Measurements from ENCODE around the gene SKA2. TPM values are rescaled to one million over a fixed set of nuclear protein-coding genes. Genes with fewer than 3 reads are reported as not detected.

SKA2 gene
- total and polyA plus RNA-seq, 2 experiments from 2014 or later: 50.5 to 140 TPM

DNA sequence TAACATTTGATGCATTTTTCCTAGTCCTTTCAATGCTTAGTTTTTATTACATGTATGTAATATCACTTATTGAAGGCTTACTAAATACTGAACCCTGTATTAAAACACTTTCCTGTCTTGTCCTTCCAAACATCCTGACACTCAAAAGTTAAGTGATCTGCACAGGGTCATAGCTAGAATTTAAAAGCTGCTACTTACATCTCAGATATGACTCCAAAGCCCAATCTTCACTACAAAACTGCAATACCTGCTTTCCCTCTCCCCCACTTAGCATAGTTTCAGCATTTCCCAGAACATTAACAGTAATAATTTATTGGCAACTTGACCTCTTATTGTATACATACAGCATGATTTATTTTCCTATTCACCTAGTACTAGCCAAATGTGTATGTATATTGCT lies 44.0 kb downstream of the SKA2 start:
- peaks cover 12% of the 10 kb centered on the region for H3K27me3 Mint-ChIP-seq (ENCODE audit: insufficient read depth, low read depth, poor library complexity)
- Histone ChIP-seq H3K9me2 (ENCODE audit: insufficient read depth) (no peaks in the 10 kb centered on the region), H3F3A (replicated peaks; ENCODE audit: low read depth) (peaks cover 10% of the 10 kb centered on the region), H3K4me3 (no peak overlapping the region), H2AFZ (no peak overlapping the region), H3K4me2 (no peak overlapping the region), H3K4me1 (ENCODE audit: insufficient read depth) (no peaks in the 10 kb centered on the region), H3K36me3 (ENCODE audit: insufficient read depth) (peaks cover 10% of the 10 kb centered on the region), H3K27me3 (ENCODE audit: insufficient read depth) (no peaks in the 10 kb centered on the region), H3K79me2 (replicated peaks; ENCODE audit: insufficient read depth) (peaks cover 25% of the 10 kb centered on the region), H3K27ac (ENCODE audit: low read depth) (no peak overlapping the region), H4K20me1 (replicated peaks; ENCODE audit: insufficient read depth) (peaks cover 10% of the 10 kb centered on the region)
- TF ChIP-seq ZNF331 (CRISPR knock-in tag; IDR thresholded peaks at IDR 0.05; ENCODE audit: low read depth) (no peak), EZH2 (IDR thresholded peaks at IDR 0.05; ENCODE audit: low read depth, unreplicated experiment) (no peak), CREB1 (CRISPR knock-in tag; IDR thresholded peaks at IDR 0.05; ENCODE audit: low read depth) (no peak), NANOG (IDR thresholded peaks at IDR 0.05; ENCODE audit: borderline replicate concordance) (no peak), JUNB (IDR thresholded peaks at IDR 0.05; ENCODE audit: unreplicated experiment) (no peak), EZH2phosphoT487 (IDR thresholded peaks at IDR 0.05; ENCODE audit: unreplicated experiment) (no peak), POLR2AphosphoS5 (IDR thresholded peaks at IDR 0.05; ENCODE audit: low read depth) (no peak), STAT1 (IDR thresholded peaks at IDR 0.05; ENCODE audit: unreplicated experiment) (no peak), ZNF114 (CRISPR knock-in tag; IDR thresholded peaks at IDR 0.05) (no peak)
- TF ChIP-seq, protein P1, sequence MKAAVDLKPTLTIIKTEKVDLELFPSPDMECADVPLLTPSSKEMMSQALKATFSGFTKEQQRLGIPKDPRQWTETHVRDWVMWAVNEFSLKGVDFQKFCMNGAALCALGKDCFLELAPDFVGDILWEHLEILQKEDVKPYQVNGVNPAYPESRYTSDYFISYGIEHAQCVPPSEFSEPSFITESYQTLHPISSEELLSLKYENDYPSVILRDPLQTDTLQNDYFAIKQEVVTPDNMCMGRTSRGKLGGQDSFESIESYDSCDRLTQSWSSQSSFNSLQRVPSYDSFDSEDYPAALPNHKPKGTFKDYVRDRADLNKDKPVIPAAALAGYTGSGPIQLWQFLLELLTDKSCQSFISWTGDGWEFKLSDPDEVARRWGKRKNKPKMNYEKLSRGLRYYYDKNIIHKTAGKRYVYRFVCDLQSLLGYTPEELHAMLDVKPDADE (IDR thresholded peaks at IDR 0.05): no peak
- TF ChIP-seq, protein P2, sequence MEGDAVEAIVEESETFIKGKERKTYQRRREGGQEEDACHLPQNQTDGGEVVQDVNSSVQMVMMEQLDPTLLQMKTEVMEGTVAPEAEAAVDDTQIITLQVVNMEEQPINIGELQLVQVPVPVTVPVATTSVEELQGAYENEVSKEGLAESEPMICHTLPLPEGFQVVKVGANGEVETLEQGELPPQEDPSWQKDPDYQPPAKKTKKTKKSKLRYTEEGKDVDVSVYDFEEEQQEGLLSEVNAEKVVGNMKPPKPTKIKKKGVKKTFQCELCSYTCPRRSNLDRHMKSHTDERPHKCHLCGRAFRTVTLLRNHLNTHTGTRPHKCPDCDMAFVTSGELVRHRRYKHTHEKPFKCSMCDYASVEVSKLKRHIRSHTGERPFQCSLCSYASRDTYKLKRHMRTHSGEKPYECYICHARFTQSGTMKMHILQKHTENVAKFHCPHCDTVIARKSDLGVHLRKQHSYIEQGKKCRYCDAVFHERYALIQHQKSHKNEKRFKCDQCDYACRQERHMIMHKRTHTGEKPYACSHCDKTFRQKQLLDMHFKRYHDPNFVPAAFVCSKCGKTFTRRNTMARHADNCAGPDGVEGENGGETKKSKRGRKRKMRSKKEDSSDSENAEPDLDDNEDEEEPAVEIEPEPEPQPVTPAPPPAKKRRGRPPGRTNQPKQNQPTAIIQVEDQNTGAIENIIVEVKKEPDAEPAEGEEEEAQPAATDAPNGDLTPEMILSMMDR (conservative IDR thresholded peaks at IDR 0.05; ENCODE audit: low read depth in 2 of 2): no peak
- TF ChIP-seq, protein P3, sequence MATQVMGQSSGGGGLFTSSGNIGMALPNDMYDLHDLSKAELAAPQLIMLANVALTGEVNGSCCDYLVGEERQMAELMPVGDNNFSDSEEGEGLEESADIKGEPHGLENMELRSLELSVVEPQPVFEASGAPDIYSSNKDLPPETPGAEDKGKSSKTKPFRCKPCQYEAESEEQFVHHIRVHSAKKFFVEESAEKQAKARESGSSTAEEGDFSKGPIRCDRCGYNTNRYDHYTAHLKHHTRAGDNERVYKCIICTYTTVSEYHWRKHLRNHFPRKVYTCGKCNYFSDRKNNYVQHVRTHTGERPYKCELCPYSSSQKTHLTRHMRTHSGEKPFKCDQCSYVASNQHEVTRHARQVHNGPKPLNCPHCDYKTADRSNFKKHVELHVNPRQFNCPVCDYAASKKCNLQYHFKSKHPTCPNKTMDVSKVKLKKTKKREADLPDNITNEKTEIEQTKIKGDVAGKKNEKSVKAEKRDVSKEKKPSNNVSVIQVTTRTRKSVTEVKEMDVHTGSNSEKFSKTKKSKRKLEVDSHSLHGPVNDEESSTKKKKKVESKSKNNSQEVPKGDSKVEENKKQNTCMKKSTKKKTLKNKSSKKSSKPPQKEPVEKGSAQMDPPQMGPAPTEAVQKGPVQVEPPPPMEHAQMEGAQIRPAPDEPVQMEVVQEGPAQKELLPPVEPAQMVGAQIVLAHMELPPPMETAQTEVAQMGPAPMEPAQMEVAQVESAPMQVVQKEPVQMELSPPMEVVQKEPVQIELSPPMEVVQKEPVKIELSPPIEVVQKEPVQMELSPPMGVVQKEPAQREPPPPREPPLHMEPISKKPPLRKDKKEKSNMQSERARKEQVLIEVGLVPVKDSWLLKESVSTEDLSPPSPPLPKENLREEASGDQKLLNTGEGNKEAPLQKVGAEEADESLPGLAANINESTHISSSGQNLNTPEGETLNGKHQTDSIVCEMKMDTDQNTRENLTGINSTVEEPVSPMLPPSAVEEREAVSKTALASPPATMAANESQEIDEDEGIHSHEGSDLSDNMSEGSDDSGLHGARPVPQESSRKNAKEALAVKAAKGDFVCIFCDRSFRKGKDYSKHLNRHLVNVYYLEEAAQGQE (IDR thresholded peaks at IDR 0.05; ENCODE audit: unreplicated experiment): no peak
- TF ChIP-seq, protein P4, sequence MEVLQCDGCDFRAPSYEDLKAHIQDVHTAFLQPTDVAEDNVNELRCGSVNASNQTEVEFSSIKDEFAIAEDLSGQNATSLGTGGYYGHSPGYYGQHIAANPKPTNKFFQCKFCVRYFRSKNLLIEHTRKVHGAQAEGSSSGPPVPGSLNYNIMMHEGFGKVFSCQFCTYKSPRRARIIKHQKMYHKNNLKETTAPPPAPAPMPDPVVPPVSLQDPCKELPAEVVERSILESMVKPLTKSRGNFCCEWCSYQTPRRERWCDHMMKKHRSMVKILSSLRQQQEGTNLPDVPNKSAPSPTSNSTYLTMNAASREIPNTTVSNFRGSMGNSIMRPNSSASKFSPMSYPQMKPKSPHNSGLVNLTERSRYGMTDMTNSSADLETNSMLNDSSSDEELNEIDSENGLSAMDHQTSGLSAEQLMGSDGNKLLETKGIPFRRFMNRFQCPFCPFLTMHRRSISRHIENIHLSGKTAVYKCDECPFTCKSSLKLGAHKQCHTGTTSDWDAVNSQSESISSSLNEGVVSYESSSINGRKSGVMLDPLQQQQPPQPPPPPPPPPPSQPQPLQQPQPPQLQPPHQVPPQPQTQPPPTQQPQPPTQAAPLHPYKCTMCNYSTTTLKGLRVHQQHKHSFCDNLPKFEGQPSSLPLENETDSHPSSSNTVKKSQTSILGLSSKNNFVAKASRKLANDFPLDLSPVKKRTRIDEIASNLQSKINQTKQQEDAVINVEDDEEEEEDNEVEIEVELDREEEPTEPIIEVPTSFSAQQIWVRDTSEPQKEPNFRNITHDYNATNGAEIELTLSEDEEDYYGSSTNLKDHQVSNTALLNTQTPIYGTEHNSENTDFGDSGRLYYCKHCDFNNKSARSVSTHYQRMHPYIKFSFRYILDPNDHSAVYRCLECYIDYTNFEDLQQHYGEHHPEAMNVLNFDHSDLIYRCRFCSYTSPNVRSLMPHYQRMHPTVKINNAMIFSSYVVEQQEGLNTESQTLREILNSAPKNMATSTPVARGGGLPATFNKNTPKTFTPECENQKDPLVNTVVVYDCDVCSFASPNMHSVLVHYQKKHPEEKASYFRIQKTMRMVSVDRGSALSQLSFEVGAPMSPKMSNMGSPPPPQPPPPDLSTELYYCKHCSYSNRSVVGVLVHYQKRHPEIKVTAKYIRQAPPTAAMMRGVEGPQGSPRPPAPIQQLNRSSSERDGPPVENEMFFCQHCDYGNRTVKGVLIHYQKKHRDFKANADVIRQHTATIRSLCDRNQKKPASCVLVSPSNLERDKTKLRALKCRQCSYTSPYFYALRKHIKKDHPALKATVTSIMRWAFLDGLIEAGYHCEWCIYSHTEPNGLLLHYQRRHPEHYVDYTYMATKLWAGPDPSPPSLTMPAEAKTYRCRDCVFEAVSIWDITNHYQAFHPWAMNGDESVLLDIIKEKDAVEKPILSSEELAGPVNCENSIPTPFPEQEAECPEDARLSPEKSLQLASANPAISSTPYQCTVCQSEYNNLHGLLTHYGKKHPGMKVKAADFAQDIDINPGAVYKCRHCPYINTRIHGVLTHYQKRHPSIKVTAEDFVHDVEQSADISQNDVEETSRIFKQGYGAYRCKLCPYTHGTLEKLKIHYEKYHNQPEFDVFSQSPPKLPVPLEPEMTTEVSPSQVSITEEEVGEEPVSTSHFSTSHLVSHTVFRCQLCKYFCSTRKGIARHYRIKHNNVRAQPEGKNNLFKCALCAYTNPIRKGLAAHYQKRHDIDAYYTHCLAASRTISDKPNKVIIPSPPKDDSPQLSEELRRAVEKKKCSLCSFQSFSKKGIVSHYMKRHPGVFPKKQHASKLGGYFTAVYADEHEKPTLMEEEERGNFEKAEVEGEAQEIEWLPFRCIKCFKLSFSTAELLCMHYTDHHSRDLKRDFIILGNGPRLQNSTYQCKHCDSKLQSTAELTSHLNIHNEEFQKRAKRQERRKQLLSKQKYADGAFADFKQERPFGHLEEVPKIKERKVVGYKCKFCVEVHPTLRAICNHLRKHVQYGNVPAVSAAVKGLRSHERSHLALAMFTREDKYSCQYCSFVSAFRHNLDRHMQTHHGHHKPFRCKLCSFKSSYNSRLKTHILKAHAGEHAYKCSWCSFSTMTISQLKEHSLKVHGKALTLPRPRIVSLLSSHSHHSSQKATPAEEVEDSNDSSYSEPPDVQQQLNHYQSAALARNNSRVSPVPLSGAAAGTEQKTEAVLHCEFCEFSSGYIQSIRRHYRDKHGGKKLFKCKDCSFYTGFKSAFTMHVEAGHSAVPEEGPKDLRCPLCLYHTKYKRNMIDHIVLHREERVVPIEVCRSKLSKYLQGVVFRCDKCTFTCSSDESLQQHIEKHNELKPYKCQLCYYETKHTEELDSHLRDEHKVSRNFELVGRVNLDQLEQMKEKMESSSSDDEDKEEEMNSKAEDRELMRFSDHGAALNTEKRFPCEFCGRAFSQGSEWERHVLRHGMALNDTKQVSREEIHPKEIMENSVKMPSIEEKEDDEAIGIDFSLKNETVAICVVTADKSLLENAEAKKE (CRISPR knock-in tag; IDR thresholded peaks at IDR 0.05): no peak
- H3K4me1 Mint-ChIP-seq: no peaks in the 10 kb centered on the region
- ATAC-seq (no peak), DNase-seq (ENCODE audit: low spot score) (no peak)
- peaks cover 20% of the 10 kb centered on the region for H3K36me3 Mint-ChIP-seq (ENCODE audit: low read depth)
- H3K9me3 Mint-ChIP-seq: no peaks in the 10 kb centered on the region
- H3K27ac Mint-ChIP-seq: no peak overlapping the region; the same call in 1 of the 2 replicates
- no peak overlapping the region for H3K4me3 Mint-ChIP-seq

Measured in GM23338 (cell line).